GM12878 (cell line): ENCODE measurements around the gene VPS26B. TPM values are rescaled to one million over a fixed set of nuclear protein-coding genes. Genes with fewer than 3 reads are reported as not detected.
A peak's percentile ranks its signal among the peaks of the same experiment; 100 is the strongest.

Experiments used
- ASH2L ChIP-seq: fragments of 300-600, 200-600 bp; sonication (generic); IDR thresholded peaks from 2 replicates; pipeline ENCODE4 v1.6.1; 2017; ENCODE audit warnings: low read depth, mild to moderate bottlenecking, borderline replicate concordance
- CBFB ChIP-seq: IDR thresholded peaks from 2 replicates; pipeline ENCODE4 v1.6.1; 2016; ENCODE audit warnings: antibody characterized with exemption, low read depth
- CBX3 ChIP-seq: fragments of 200-600 bp; sonication (generic); IDR thresholded peaks from 2 replicates; pipeline ENCODE4 v1.6.1; 2016; ENCODE audit warnings: low read depth, borderline replicate concordance
- E2F8 ChIP-seq: fragments of 450-650 bp; IDR thresholded peaks from 2 replicates; pipeline ENCODE4 v1.6.1; 2018; ENCODE audit warnings: mild to moderate bottlenecking, low read depth, moderate library complexity; ENCODE audit not compliant: partially characterized antibody
- EED ChIP-seq: sonication (generic); IDR thresholded peaks from 2 replicates; pipeline ENCODE4 v1.6.1; 2016; ENCODE audit warnings: antibody characterized with exemption, low read depth
- EGR1 ChIP-seq, 2 experiments: IDR thresholded peaks; 1 replicate in 1 of 2; 2 replicates in 1 of 2; pipeline ENCODE4 v1.6.1; 2011 to 2012; ENCODE audit warnings: low read depth in 2 of 2, low read length in 2 of 2, borderline replicate concordance in 1 of 2, mild to moderate bottlenecking in 1 of 2, moderate library complexity in 1 of 2
- EP300 ChIP-seq, 2 experiments: fragments of 150-350 bp in 1 of 2; IDR thresholded peaks; 2 replicates each; pipeline ENCODE4 v1.6.1; 2011 to 2012; ENCODE audit warnings: low read depth in 2 of 2, low read length in 2 of 2, borderline replicate concordance in 1 of 2, improper control_type of control experiment in 1 of 2, inconsistent platforms in 1 of 2; ENCODE audit not compliant: control insufficient read depth in 1 of 2
- IKZF2 ChIP-seq, 2 experiments: fragments of 450-650 bp; IDR thresholded peaks; 2 replicates each; pipeline ENCODE4 v1.6.1; 2017; ENCODE audit warnings: mild to moderate bottlenecking in 2 of 2, moderate library complexity in 2 of 2
- JUNB ChIP-seq: IDR thresholded peaks from 2 replicates; pipeline ENCODE4 v1.6.1; 2016; ENCODE audit warnings: antibody characterized with exemption, mild to moderate bottlenecking
- JUND ChIP-seq: IDR thresholded peaks from 2 replicates; pipeline ENCODE4 v1.6.1; 2012; ENCODE audit warnings: low read depth, mild to moderate bottlenecking, low read length, improper control_type of control experiment, moderate library complexity
- KLF5 ChIP-seq: fragments of 450-650 bp; IDR thresholded peaks from 2 replicates; pipeline ENCODE4 v1.6.1; 2014; ENCODE audit warnings: mild to moderate bottlenecking; ENCODE audit not compliant: partially characterized antibody
- NR2C1 ChIP-seq: fragments of 450-650 bp; IDR thresholded peaks from 2 replicates; pipeline ENCODE4 v1.6.1; 2017; ENCODE audit warnings: antibody characterized with exemption, mild to moderate bottlenecking, moderate library complexity
- NR2C2 ChIP-seq: IDR thresholded peaks from 2 replicates; pipeline ENCODE4 v1.6.1; 2011; ENCODE audit warnings: borderline replicate concordance, low read depth; ENCODE audit not compliant: control insufficient read depth, insufficient read length
- PKNOX1 ChIP-seq: fragments of 450-650 bp; IDR thresholded peaks from 2 replicates; pipeline ENCODE4 v1.6.1; 2016; ENCODE audit warnings: mild to moderate bottlenecking
- RAD51 ChIP-seq: fragments of 450-650 bp; IDR thresholded peaks from 2 replicates; pipeline ENCODE4 v1.6.1; 2016; ENCODE audit warnings: moderate library complexity, mild to moderate bottlenecking, inconsistent platforms
- SIX5 ChIP-seq: IDR thresholded peaks from 2 replicates; pipeline ENCODE4 v1.6.1; 2011; ENCODE audit warnings: mild to moderate bottlenecking, low read depth, low read length, moderate library complexity; ENCODE audit not compliant: severe bottlenecking
- SREBF2 ChIP-seq: IDR thresholded peaks from 2 replicates; pipeline ENCODE4 v1.6.1; 2012; ENCODE audit warnings: mild to moderate bottlenecking, low read length
- SRF ChIP-seq, 2 experiments: IDR thresholded peaks; 2 replicates each; pipeline ENCODE4 v1.6.1; 2011; ENCODE audit warnings: low read depth in 2 of 2, low read length in 2 of 2, mild to moderate bottlenecking in 1 of 2, moderate library complexity in 1 of 2
- TBL1XR1 ChIP-seq: IDR thresholded peaks from 2 replicates; pipeline ENCODE4 v1.6.1; 2012; ENCODE audit warnings: low read depth, low read length, improper control_type of control experiment
- USF2 ChIP-seq: IDR thresholded peaks from 2 replicates; pipeline ENCODE4 v1.6.1; 2011; ENCODE audit warnings: low read depth, low read length, improper control_type of control experiment, borderline replicate concordance
- ZBTB33 ChIP-seq: fragments of 450-650 bp; IDR thresholded peaks from 2 replicates; pipeline ENCODE4 v1.6.1; 2017; ENCODE audit warnings: mild to moderate bottlenecking
- ZNF24 ChIP-seq: fragments of 450-650 bp; IDR thresholded peaks from 2 replicates; pipeline ENCODE4 v1.6.1; 2017; ENCODE audit warnings: antibody characterized with exemption, mild to moderate bottlenecking
- ZSCAN29 ChIP-seq: fragments of 450-650 bp; IDR thresholded peaks from 2 replicates; pipeline ENCODE4 v1.6.1; 2017; ENCODE audit warnings: mild to moderate bottlenecking, moderate library complexity
- ZZZ3 ChIP-seq: IDR thresholded peaks from 2 replicates; pipeline ENCODE4 v1.6.1; 2011; ENCODE audit warnings: low read depth; ENCODE audit not compliant: control insufficient read depth, insufficient read length
- polyA plus RNA-seq, 11 experiments: library from polyadenylated mRNA; depleted of rRNA in 4 of 11; unstranded in 6 of 11; stranded (reverse) in 5 of 11; fragments of >200 nt; fragmentation: Nextera tagmentation in 4 of 11; fragmentation: Illumina TruSeq in 1 of 11; extraction: Ambion mirVana in 4 of 11; extraction: Trizol in 1 of 11; gene quantifications; 1 replicate in 1 of 11; 2 replicates in 10 of 11; pipeline versions ENCODE4 v1.2.1 to v1.2.3, GENCODE V29; 2011 to 2016; ENCODE audit warnings: inconsistent platforms in 2 of 11, missing spikeins in 2 of 11, low read depth in 1 of 11
- total RNA-seq, 4 experiments: library from RNA; depleted of rRNA in 3 of 4; stranded (reverse); fragments of >200 nt in 3 of 4; fragmentation: Illumina TruSeq in 1 of 4; extraction: Trizol in 1 of 4; gene quantifications; 2 replicates each; pipeline versions ENCODE4 v1.2.1 to v1.2.3, GENCODE V29; 2013 to 2021

The VPS26B gene
- total and polyA plus RNA-seq, 10 of the 15 experiments (the other 5 are each of a cell fraction or from before 2014, with no cell fraction given): 1.6 to 26.9 (median 13.3) TPM

GRCh38 chr11:134223836-134224709, at the start of gene VPS26B, which contains the start of gene NCAPD3 (continued):
- peak; percentile 47 for TF ChIP-seq KLF5
- TF ChIP-seq SREBF2: no peak
- TF ChIP-seq RAD51: no peak
- no peak for TF ChIP-seq ZBTB33
- peak; percentile 84 for TF ChIP-seq PKNOX1
- peak; percentile 7; the same call in 1 of the 2 replicates for TF ChIP-seq TBL1XR1
- TF ChIP-seq ASH2L: no peak; the same call in 1 of the 2 replicates
- TF ChIP-seq ZSCAN29: 0 out of 2 replicates have a peak, but pooled peaks have one; percentile 22
- TF ChIP-seq SRF (IDR thresholded peaks at IDR 0.05; ENCODE audit: low read depth in 2 of 2, low read length in 2 of 2): peak; percentile 59 to 78; a peak in 2 of 4 replicates
- no peak for TF ChIP-seq ZNF24
- TF ChIP-seq NR2C1: peak; percentile 90
- TF ChIP-seq ZZZ3: no peak
- TF ChIP-seq CBX3: no peak
- TF ChIP-seq SIX5: no peak
- peak in 1 of 2 experiments; percentile 61; a peak in 1 of 3 replicates for TF ChIP-seq EGR1 (IDR thresholded peaks at IDR 0.05; ENCODE audit: borderline replicate concordance in 1 of 2, low read depth in 2 of 2, low read length in 2 of 2)
- TF ChIP-seq JUND: no peak
- no peak for TF ChIP-seq EP300 (IDR thresholded peaks at IDR 0.05; ENCODE audit: borderline replicate concordance in 1 of 2, control insufficient read depth in 1 of 2, low read depth in 2 of 2, low read length in 2 of 2)
- no peak for TF ChIP-seq EED
- TF ChIP-seq NR2C2: no peak
- TF ChIP-seq JUNB: no peak
- TF ChIP-seq USF2: no peak
- no peak for TF ChIP-seq E2F8
- no peak; the same call in 1 of the 2 replicates for TF ChIP-seq CBFB
- TF ChIP-seq IKZF2 (IDR thresholded peaks at IDR 0.05): no peak
